NK-92 (cell line): ENCODE results near the gene SOWAHB.

Experiments
- DNase-seq: peaks from one replicate; lab custom pipeline; 2025; ENCODE audit not compliant: unreplicated experiment; lab: John Stamatoyannopoulos, UW

SOWAHB gene

DNA sequence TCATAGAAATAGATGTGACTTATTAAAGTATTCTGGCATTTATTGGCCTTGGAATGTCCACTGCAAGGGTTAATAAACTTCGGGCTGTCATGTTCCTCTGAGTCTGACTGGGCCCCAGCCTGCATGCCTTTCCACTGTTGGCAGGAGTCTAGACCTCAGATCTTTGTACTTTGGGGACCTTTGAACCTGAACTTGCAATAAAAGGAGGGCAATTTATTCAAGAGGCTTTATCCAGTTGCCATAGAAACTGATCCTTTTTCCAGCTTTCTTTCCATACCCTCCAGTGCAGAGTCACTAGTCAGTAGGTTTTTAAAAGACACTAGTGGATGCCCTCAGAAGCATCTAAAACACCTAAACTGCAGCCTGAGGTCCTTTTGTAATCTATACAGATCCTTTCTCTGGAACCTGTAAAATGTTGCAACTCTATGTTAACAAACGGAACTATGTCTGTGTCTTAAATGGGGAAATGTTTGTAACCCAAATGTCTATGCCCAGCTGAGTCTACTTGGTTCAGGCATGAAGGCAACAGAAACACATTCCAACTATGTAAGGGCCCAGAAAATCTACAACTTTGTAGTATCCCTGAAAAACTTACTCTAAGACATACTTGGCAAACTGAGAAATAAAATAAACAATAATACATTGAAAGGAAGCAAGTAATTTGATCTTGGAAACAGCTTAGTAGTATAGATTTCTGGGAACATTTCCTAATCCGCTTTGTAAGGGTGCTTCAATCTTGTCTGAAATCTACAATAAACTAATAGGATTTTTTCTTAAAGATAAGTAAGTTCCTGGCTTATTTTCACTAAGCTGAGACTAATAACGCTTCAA lies 41.5 kb downstream of the SOWAHB start:
- no peak for DNase-seq

DNA sequence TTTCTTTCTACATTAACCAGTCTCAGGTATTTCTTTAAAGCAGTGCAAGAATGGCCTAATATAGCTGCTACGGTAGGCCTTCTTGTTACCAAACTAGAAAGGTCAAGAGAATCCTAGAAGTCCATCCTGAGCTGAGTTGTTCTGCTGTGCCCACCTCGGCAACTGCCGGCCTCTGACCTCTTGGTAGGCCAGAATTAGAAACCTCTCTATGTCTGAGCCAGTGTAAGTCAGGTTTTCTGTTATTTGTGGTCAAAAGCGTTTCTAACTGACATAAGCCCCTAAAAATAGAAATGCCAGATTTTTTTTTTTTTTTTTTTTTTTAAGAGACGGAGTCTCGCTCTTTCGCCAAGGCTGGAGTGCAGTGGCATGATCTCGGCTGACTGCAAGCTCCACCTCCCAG lies 43.1 kb downstream of the SOWAHB start:
- DNase-seq: no peak

DNA sequence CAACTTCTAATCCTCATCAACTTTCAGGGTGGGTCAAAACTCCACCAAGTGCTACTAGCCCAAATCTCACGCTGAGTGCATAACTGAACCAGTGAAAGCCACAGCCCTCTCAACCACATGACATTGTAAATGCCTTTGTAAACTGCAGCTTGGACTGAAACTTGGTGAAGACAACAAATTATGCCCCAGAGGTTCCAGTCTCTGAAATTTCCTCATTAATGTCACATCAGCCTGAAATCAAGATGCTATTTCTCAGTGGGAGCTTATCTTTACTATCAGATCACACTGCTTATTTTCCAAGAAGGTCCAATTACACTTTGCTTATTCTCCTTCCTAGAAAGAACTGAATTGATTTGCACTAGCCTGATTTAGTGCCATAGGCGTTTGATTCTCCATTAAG lies 46.6 kb downstream of the SOWAHB start:
- no peak for DNase-seq

DNA sequence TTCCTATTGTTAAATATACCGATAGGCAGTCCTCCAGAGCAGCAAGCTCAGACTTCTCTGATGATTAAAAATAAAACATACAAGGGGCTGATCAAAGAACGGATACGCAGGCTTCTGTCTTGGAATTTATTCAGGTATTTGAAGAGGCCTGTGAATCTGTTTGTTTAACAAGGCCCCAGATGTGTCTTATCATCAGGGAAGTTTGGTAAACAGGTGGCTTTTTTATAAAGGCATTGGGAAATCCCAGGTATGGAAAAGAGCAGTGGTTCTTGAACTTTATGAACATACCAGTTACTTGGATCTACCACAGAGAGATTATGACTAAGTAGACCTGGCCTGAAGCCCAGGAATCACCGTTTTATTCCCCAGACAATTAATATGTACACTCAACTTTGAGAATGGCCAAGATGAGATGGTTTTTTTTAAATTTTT lies 47.9 kb downstream of the SOWAHB start:
- DNase-seq: no peak
